KMS-11 (cell line): ENCODE data around the gene DUS2.
A peak's percentile ranks its signal among the peaks of the same experiment; 100 is the strongest.

Source experiments
- H2AFZ ChIP-seq: fragments of 200-600 bp; sonication (generic); 2 replicates; pipeline ENCODE4 v1.6.1; 2016; ENCODE audit warnings: antibody characterized with exemption, mixed run types, low read depth
- H3K27ac ChIP-seq: fragments of 200-600 bp; sonication (generic); 2 replicates; pipeline ENCODE4 v1.6.1; 2016; ENCODE audit warnings: mild to moderate bottlenecking, mixed run types
- H3K27me3 ChIP-seq: fragments of 200-600 bp; sonication (generic); 2 replicates; pipeline ENCODE4 v1.6.1; 2017; ENCODE audit warnings: mild to moderate bottlenecking, low read depth, mixed run types, moderate library complexity; ENCODE audit not compliant: insufficient read depth
- H3K36me3 ChIP-seq: fragments of 200-600 bp; sonication (generic); 2 replicates; pipeline ENCODE4 v1.6.1; 2017; ENCODE audit warnings: mild to moderate bottlenecking, mixed run types; ENCODE audit not compliant: insufficient read depth
- H3K4me1 ChIP-seq: fragments of 200-600 bp; sonication (generic); 2 replicates; pipeline ENCODE4 v1.6.1; 2016; ENCODE audit warnings: mild to moderate bottlenecking, low read depth, mixed run types; ENCODE audit not compliant: poor library complexity, severe bottlenecking
- H3K4me2 ChIP-seq: fragments of 200-600 bp; sonication (generic); 2 replicates; pipeline ENCODE4 v1.7.0; 2016; ENCODE audit warnings: mild to moderate bottlenecking, mixed run types
- H3K4me3 ChIP-seq: fragments of 200-600 bp; sonication (generic); IDR thresholded peaks from 2 replicates; pipeline ENCODE4 v1.6.1; 2017; ENCODE audit warnings: low read depth, low read length, mixed read lengths; ENCODE audit not compliant: insufficient read depth
- H3K79me2 ChIP-seq: fragments of 200-600 bp; sonication (generic); 2 replicates; pipeline ENCODE4 v1.6.1; 2016; ENCODE audit warnings: low read depth, mixed run types; ENCODE audit not compliant: insufficient read depth
- H3K9ac ChIP-seq: fragments of 200-600 bp; sonication (generic); 2 replicates; pipeline ENCODE4 v1.6.1; 2016; ENCODE audit warnings: mild to moderate bottlenecking, mixed run types
- H4K20me1 ChIP-seq: fragments of 200-600 bp; sonication (generic); 2 replicates; pipeline ENCODE4 v1.6.1; 2016; ENCODE audit warnings: mild to moderate bottlenecking, mixed run types; ENCODE audit not compliant: insufficient read depth
- TF ChIP-seq, protein P1 (sequence below): fragments of 200-600 bp; sonication (generic); conservative IDR thresholded peaks from 2 replicates; pipeline ENCODE4 v1.6.1; 2017; ENCODE audit warnings: low read depth, mild to moderate bottlenecking, antibody characterized with exemption, low read length, moderate library complexity, mixed read lengths

DUS2 gene

DNA sequence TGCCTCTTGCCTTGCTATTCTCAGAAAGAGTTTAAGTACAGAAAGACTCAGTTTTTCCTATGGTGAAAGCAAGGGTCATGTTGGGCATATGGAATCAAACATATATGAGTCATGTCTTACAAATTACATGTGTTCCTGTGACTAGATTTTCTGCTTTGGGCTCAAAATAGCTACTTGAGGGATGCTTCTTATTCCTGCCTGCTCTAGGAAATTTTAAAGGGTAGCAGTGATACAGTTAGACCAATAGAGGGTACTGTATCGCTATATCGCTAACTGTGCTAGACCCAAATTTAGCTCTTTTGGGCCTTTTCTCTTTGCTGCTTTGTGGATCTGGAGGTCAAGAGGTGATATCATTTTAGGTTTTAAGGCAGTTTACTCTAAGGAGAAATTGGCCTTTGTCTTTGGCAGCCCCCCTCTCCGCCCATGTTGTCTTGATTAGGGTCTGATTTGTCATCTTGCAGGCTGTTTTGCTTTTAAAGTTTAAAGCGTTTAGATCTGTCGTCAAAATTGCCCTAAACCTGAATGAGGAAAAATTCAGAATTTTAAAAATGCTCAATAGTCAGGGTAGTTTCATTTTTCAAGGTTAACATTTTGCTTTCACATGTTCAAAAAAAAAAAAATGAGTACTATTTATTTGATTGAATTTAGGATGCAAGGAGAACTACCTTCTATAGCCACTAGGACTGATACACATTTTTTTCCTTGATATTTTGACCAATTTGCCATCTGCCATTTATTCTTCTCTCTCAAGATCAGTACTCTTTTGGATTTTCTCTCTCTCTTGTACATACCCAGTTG lies 70.9 kb downstream of the DUS2 start:
- Histone ChIP-seq H3K4me2 (no peak overlapping the region; the same call in 1 of the 2 replicates), H2AFZ (no peak overlapping the region), H3K9ac (no peak overlapping the region), H3K36me3 (no peaks in the 10 kb centered on the region), H3K4me1 (peaks cover 47% of the 10 kb centered on the region), H4K20me1 (peaks cover 22% of the 10 kb centered on the region), H3K27me3 (no peaks in the 10 kb centered on the region), H3K79me2 (peaks cover 89% of the 10 kb centered on the region), H3K27ac (no peak overlapping the region), H3K4me3 (no peak overlapping the region)
- TF ChIP-seq, protein P1, sequence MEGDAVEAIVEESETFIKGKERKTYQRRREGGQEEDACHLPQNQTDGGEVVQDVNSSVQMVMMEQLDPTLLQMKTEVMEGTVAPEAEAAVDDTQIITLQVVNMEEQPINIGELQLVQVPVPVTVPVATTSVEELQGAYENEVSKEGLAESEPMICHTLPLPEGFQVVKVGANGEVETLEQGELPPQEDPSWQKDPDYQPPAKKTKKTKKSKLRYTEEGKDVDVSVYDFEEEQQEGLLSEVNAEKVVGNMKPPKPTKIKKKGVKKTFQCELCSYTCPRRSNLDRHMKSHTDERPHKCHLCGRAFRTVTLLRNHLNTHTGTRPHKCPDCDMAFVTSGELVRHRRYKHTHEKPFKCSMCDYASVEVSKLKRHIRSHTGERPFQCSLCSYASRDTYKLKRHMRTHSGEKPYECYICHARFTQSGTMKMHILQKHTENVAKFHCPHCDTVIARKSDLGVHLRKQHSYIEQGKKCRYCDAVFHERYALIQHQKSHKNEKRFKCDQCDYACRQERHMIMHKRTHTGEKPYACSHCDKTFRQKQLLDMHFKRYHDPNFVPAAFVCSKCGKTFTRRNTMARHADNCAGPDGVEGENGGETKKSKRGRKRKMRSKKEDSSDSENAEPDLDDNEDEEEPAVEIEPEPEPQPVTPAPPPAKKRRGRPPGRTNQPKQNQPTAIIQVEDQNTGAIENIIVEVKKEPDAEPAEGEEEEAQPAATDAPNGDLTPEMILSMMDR: peak; percentile 47

DNA sequence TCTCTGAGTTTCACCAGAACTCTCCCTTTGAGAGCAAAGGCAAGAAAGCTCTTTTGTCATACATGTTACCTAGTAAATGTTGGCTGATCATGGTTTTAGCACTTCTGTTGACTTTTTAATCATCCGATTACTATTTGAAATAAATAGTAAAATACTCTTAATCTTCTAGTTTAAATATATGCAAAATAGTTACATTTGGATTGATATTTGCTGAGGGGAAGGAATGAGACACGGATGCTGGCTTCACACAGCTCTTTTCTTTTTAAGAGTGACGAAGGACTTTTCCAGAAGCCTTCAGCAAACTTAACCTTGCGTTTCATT lies 71.5 kb downstream of the DUS2 start:
- peaks cover 21% of the 10 kb centered on the region; the same call in 1 of the 2 replicates for H4K20me1 ChIP-seq
- no peak overlapping the region; the same call in 1 of the 2 replicates for H3K4me2 ChIP-seq
- H3K36me3 ChIP-seq: no peaks in the 10 kb centered on the region

DNA sequence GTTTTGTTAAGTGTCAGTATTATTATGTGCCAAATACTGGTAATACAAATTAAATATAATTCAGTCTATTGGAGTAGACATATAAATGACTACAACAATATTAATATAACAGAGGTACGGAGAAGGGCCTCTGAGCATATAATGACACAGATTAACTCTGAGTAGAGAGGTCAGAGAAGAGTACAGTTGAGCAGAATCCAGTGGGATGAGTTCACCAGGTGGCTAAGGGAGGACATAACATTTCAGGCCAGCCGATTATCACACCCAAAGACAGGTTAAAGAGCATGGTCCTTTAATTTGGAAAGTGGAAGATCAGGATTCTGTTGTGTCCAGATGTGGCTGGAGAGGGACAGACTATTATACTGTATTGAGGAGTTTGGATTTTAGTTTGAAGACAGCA lies 73.4 kb downstream of the DUS2 start:
- Histone ChIP-seq H3K27me3 (no peaks in the 10 kb centered on the region), H3K27ac (no peak overlapping the region), H3K4me3 (no peak overlapping the region), H3K36me3 (no peaks in the 10 kb centered on the region), H3K4me1 (peaks cover 25% of the 10 kb centered on the region), H4K20me1 (0 out of 2 replicates have a peak, but pooled peaks cover 18% of the 10 kb centered on the region), H3K9ac (no peak overlapping the region), H2AFZ (no peak overlapping the region), H3K4me2 (no peak overlapping the region), H3K79me2 (peaks cover 86% of the 10 kb centered on the region)
- TF ChIP-seq, protein P1: no peak

More for the DNA sequence above, 71.5 kb downstream of the DUS2 start:
- Histone ChIP-seq H3K4me3 (no peak overlapping the region), H3K27me3 (no peaks in the 10 kb centered on the region), H3K27ac (no peak overlapping the region), H2AFZ (no peak overlapping the region), H3K79me2 (peaks cover 86% of the 10 kb centered on the region), H3K9ac (no peak overlapping the region), H3K4me1 (peaks cover 41% of the 10 kb centered on the region)
- TF ChIP-seq, protein P1: peak; percentile 12; the same call in 1 of the 2 replicates

DNA sequence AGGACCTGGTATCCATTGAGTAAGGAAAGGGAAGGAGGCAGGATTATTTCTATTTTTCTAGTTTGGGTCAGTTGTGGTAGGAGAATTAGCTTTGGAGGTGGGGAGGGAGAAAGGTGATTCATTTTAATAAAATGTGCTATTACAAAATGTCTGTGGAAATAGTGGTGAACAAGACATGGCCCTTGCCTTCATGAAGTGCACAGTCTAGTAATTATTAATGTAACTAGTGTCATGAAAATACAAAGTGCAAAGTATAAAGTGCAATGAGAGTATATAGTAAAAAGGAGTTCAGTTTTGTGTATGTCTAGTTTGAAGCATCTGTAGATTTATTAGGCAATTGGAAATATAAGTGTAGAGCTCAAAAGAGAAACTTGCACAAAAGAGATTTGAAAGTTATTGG lies 74.0 kb downstream of the DUS2 start:
- H3K36me3 ChIP-seq: no peaks in the 10 kb centered on the region
- H3K4me1 ChIP-seq: peaks cover 21% of the 10 kb centered on the region
- H2AFZ ChIP-seq: no peak overlapping the region
- TF ChIP-seq, protein P1: no peak
- H3K27ac ChIP-seq: no peak overlapping the region
- no peak overlapping the region for H3K9ac ChIP-seq
- no peaks in the 10 kb centered on the region for H3K27me3 ChIP-seq
- H3K4me3 ChIP-seq: no peak overlapping the region
- peaks cover 86% of the 10 kb centered on the region for H3K79me2 ChIP-seq
- peaks cover 21% of the 10 kb centered on the region; the same call in 1 of the 2 replicates for H4K20me1 ChIP-seq
- no peak overlapping the region for H3K4me2 ChIP-seq
